Measurements from ENCODE around the gene CCDC106.

Gene CCDC106

DNA sequence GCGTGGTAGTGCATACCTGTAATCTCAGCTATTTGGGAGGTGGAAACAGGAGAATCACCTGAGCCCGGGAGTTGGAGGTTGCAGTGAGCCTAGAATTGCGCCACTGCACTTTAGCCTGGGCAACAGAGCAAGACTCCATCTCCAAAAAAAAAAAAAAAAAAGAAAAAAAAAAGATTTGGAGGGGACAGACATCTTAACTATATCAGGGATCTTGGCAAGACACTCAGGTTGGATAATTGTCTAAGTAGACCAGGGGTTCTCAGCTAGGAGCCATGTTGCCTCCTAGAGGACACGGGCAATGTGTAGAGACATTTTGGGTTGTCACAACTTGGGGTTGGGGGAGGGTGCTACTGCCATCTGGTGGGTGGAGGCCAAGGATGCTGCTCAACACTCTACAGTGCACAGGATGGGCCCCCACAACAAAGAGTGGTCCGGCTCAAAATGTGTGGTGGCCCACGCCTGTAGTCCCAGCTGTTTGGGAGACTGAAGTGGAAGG, 9.1 kb upstream of the CCDC106 start:
- peak; percentile 65 for DNase-seq

DNA sequence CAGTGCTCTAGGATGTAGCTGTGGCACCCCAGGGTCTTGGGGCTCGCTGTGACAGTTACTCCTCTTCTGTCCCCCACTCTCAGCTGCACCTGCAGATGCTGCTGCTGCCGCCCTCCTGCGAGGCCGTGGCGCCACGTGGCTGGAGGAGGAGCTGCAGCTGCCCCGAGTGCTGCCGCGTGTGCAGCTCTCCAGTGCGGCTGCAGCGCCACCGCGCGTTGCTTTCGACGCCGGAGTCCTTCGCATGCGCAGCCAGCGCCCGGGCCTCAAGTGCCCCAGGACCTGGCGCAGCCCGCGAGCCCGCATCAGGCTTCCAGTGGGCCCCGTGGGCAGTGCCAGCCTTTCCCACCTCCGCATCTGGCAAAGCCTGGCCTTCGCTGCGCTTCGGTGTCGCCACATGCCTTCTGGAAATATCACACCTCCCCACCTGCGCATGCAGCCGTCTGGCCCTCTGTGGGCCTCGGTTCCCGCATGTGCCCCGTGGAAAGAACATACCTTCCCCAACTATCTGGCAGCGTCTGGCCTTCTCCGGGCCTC, 7.9 kb upstream of the CCDC106 start:
- DNase-seq, result peak; percentile 76

DNA sequence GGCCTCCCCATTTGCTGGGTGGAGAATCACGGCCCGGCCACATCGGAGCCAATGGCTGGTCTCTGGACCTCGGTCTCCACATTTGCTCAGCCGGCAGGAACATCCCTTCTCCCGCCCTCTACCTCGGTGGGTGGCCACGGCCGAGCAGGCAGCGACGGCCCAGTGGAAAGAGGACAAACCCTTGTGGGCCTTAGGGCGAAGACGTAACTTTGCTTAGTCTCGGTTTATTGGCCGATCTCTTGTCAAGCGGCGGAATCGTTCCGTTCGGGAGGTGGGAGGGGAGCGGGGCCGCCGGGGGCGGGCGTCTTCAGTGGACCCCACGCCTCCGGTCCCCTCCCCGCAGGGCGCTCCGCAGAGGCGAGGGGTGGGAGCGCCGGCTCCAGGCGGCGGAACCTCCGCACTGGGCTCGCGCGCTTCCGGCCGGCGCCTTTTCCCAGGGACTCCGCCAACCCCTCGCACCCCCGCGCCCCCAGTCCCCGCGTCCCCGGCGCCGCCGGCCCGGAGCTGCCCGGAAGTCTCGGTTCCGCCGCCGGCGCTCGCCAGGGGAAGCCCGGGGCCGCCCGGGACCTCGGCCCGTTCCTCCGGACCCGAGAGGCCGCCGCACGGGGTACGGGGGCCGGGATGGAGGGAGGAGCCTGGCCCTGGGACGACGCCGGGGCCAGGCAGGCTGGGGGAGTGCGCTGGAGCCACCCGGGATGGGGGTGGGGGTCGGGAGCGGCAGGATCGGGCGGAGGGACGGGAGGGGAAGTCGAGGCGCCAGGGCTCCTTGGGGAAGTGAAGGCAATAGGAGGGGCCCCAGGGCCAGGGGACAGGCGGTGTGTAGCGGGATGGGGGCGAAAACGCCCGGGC, 7.2 kb upstream of the CCDC106 start, which contains the start of gene ZNF580:
ZNF580 (plus strand) TSS at position 426 of the 849 bp plus-strand sequence. CDS start 1,507 bp downstream, outside the sequence.
- DNase-seq, result peak; percentile 70

DNA sequence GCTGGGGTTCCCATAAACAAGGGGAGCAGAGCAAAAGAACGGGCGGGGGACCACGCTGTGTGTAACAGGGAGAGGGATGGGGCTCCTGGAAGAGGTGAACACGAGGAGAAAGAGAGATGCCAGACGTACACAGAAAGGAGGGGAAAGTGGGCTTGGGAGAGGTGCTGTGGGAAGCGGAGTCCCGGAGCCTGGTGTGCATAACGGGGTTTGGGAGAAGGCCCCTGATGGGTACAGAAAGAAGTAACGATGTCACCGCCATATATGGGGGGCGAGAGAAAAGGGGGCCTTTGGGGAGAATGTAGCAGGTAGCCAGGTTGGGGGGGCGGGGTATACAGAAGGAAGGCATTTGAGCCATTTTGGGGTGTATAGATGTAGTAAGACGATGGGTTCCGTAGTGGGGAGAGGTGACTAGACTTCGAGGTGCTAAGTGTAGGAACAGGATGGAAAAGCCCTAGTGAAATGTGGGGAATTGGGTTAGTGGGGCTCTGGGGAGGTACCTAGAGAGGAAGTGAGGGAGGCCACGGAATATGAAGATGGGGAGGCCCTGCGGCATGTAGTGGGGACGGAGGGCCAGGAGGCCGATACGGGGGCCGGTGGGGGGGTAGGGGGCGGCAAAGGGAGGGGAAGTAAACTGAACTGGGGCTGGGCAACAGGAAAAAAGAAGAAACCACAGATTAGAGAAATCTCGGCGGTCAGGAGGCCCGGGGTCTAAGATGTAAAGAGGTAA, 6.4 kb upstream of the CCDC106 start:
- DNase-seq, result no peak

DNA sequence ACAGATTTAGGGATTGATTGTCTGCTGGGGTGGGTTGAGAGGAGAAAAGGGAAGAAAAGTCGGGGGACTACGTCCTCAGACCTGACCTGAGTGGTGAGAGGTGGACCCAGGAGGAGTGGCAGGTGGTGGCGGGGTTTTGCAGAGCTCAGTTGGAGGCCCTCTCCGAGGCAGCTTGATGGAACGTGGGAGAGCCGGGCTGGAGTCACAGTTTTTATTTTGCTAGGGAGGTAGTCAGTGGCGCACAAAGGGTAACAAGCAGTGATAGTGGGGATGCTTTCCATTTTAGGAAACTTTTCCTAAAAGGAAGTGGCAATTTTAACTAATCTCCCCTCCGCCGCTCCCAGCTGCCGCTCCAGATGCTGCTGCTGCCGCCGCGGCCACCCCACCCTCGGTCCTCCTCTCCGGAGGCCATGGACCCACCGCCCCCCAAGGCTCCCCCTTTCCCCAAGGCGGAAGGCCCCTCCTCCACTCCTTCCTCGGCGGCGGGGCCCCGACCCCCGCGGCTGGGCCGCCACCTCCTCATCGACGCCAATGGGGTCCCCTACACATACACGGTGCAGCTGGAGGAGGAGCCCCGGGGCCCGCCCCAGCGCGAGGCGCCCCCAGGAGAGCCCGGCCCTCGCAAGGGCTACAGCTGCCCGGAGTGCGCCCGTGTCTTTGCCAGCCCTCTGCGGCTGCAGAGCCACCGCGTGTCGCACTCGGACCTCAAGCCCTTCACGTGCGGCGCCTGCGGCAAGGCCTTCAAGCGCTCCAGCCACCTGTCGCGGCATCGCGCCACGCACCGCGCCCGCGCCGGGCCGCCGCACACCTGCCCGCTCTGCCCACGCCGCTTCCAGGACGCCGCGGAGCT, 5.6 kb upstream of the CCDC106 start:
- DNase-seq, result peak; percentile 46

DNA sequence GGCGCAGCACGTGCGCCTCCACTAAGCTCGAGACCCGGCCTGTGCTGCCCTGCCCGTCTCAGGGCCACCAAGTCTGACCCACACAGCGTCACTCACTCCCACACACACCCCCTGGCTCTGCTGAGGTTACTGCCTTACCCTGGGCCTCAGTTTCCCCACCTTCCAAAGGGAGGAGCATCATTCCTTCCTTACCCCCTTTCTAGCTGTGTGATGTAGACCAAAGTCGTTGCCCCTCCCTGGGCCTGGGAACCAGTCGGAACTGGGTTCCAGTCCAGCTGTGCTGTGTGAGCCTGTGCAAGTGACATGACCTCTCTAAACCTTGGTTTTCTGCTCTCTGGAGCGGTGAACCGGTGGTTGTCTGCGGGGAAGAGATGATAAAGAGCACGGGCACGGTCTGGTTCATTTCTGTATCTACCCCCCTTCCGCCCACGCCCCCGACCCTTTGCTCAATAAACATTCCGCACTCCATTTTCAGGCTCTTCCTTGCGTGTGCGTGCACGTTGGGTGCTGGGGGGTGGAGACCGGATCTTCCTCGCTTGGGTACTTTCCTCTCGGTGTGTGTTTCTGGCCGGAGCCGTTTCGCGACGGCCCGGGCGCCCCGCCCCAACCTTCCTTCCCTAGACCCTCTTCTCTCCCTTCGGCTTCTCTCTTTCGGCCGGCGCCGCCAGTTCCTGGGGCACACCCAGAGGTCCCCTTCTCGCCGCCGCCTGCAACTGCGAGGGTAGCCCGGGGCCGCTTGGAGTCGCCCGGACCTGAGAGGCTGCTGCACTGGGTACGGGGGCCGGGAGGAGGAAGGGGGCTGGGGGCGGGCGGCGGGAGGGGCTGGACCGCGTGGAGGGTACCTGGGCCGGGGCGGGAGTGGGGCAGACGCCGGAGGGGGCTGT, 4.8 kb upstream of the CCDC106 start, which contains the start of gene ZNF581:
ZNF581 (plus strand) TSS at position 647 of the 884 bp plus-strand sequence. CDS start 923 bp downstream, outside the sequence.
- peak; percentile 86 for DNase-seq

DNA sequence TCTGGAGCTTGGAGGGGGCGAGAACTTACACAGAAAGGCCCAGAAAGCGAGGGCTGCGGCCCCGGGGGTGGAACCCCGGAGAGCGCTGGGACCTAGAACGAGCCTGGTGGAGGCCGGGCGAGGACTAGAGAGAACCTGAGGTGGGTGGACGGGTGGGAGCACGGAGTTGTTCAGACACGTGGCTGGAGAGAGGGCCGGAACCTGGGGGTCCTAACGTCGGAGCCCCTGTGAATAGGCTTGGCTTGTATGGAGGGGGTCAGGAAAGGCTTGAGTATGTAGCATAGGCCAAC, 4.2 kb upstream of the CCDC106 start:
- DNase-seq, result no peak

DNA sequence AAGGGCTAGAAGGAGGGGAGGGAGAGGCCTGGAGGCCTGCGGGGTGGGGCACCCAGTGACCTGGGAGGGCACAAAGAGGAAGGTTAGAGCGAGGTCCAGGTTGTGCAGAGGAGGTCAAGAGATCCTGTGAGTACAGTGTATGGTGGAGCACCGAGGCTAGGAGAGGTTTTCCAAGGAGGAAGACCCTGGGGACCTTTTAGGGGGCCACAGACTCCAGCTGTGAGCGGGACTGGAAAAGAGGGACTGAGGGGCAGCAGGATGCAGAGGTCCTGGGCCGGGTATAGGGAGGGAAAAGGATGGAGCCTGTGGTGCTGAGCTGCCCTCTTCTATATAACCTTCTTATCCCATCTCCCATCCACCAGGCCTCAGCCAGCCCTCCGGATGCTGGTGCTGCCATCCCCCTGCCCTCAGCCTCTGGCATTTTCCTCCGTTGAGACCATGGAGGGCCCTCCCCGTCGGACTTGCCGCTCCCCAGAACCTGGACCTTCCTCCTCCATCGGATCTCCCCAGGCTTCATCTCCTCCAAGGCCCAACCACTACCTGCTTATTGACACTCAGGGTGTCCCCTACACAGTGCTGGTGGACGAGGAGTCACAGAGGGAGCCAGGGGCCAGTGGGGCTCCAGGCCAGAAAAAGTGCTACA, 3.7 kb upstream of the CCDC106 start:
- DNase-seq, result no peak

DNA sequence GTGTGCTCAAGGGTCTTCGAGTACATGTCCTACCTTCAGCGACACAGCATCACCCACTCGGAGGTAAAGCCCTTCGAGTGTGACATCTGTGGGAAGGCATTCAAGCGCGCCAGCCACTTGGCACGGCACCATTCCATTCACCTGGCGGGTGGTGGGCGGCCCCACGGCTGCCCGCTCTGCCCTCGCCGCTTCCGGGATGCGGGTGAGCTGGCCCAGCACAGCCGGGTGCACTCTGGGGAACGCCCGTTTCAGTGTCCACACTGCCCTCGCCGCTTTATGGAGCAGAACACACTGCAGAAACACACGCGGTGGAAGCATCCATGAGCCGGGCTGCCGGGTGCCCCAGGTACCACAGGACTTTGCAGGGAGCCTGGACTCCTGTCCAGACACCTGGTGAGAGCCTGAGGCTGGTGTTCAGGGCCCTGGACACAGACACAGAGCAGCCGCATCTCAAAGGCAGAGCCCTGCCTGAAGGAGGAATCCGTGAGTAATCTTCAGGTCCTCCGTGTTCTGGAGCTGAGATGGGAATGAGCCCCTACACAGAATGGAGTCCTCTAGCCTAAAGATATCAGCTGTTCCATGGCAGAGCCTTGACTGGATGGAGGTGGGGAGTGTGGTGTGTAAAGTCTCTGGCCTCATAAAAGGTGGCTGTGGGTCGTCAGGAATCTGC, 3.0 kb upstream of the CCDC106 start:
- no peak for DNase-seq

DNA sequence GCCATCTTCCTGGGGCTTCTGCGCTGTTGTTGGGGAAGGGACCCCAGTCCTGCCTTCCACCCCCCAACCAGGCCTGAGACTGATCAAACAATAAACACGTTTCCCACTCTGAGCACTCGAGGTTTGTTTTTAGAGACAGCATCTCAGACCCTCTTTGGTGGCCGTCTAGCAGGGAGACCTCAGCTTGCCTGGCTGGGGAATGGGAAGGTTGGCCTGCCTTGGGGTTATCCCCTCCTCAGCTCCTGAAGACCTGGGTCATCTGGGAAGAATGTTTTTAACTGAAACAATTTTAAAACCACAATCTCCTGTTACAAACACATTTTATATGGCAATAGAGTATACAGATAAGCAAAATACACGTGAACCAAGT, 2.5 kb upstream of the CCDC106 start:
- no peak for DNase-seq

DNA sequence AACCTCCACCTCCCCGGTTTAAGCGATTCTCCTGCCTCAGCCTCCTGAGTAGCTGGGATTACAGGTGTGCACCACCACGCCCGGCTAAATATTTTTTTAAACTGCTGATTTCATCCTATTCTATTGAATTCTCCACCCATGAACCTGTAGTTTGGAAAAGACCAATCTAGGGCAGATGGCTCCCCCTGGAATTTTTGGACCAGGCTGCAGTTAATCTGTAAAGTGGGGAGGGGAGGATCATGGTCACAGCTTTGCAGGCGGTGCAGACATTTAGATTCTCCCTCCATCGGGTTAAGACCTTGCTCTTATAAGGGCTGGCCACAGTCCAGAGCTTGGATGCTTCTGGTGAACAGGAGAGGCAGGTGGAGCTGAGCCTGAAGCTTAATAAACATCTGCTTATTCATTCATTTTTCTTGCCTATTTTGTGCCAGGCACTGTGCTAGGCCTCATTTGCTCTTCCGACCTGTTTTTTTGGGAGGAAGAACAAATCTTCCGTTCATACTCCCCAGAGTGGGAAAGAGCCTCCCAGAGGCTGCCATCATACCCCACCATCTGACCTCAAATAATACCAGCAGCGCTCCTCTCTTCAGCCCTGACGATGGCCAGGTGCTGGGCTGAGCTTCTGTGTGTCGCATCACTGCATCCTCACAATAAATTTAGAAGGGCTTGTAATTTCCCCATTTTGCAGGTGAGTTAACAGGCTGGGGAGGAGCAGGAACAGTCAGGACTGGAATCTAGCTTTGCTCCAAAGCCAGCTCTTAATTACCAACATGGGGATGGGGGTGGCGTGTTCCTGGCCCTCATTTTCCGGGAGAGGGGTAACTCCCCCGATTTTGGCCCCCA, 902 bp upstream of the CCDC106 start:
- no peak for DNase-seq

DNA sequence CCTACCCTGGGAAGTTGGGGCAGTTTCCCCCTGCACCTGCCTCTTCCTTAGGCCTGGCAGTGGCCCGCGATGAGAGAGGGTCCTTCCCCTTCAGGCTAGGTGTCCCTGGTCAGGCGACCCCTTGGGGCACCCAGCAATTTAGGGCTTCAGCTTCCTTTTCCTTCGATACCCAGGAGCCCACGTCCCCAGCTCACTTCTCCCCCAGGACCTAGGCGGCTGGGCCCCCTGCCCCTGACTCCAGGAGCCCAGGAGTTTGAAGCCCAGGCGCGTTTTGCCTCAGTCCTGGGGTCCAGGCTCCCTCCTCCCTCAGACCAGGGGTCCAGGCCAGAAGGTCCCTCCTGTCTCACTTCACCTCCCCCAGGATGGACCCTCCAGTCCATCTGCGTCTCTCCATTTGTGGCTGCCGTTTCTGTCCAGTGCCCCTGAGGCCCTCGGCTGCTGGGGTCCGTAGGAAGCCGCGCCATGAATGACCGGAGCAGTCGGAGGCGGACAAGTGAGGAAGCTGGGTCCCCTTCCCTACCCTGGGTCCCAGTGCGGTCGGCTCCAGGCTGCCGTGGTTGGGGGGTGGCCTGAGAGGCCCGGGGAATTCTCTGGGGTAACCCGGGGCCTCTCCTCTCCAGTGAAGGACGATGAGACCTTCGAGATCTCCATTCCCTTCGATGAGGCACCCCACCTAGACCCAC, 714 bp downstream of the CCDC106 start:
- DNase-seq, result no peak

DNA sequence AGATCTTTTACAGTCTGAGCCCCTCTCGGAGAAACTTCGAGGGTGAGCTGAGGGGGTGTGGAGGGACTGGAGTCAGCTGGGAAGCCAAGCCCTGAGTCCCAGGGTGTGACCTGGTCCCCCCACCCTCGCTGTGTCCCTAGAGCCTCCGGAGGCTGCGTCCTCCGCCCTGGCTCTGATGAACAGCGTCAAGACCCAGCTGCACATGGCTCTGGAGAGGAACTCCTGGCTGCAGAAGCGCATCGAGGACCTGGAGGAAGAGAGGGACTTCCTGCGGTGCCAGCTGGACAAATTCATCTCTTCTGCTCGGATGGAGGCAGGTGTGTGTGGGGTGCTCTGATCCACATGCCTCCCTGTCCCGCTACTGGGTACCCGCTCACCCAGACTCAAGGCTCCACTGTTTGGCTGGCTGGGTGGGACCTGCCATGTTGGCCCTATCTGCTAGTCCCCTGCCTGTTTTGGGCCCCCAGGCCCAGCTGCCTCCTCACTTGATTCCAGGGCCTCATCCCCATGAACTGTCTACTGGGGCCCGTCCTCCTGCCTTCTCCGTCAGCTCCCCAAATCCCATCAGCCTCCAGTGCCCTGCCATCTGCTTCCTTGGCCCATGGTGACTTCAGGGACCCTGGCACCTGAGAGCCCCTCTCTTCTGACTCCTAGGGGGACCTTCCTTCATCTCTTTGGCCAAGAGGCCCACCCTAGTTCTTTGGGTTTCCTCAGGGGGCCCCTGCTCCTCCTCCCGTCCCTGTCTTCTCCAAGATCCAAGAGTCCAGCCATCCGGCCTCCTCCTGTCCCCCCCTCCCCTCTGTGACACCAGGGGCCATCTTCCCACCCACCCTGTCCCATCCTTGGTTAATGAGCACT, 1.5 kb downstream of the CCDC106 start:
- DNase-seq, result no peak

DNA sequence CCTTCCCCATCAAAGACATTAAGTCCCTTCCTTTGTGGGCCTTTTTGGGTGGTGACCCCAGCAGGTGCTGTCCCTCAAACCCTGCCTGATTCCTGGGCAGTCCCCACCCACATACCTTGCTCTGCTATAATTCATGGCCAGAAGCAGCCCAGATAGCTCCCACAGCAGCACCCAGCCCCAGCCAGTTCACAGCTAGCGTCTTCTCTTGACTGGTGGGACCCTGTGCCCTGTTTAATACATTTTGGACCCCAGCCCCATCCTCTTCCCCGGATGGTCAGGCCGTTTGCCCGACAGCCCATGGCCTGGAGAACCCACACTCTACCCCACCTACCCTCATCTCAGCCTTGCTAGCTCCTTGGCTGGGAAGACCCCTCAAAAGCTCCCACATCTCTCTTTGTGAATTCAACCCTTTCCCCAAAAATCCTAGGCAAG, 2.1 kb downstream of the CCDC106 start:
- no peak for DNase-seq

DNA sequence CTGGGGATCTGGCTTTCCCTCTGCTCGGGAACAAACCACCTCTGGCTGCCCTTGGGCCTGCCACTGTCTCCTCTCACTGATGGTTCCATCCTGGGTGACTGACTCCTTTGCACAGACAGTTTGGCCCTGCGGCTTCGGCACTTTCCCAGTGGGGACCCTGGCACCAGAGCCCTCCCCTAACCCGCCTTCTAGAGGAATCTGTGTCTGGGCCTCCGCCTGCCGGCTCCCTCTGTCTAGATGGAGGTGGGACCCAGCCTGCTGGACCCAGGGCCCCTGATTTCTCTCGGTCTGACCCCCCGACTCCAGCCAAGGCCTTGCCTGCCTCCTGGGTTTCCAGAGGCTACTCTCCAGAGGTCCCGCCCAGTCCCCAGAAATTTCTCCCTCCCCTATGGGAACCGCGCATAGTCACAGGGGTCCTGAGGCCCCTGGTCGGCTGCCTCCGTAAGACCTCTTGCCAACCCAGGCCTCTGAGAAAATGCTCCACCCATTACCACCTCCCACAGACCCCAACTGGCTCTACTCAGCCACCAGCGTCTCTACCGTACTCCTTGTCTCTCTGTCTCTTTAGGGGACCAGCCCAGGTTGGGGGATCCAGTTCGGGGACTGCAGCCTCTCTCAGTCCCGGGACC, 2.7 kb downstream of the CCDC106 start:
- DNase-seq, result no peak

DNA sequence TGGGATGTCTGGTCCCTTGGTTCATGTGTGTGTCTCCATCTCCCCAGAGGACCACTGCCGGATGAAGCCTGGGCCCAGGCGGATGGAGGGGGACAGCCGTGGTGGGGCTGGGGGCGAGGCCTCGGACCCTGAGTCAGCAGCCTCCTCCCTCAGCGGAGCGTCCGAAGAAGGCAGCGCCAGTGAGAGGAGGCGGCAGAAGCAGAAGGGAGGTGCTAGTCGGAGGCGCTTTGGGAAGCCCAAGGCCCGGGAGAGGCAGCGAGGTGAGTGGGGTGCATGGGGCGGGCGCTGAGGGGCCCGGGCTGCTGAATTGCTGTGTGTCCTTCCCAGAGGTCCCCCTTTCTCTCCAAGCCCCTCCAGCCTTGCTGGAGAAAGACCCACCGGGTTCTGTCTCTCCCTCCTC, 3.2 kb downstream of the CCDC106 start:
- DNase-seq, result no peak

DNA sequence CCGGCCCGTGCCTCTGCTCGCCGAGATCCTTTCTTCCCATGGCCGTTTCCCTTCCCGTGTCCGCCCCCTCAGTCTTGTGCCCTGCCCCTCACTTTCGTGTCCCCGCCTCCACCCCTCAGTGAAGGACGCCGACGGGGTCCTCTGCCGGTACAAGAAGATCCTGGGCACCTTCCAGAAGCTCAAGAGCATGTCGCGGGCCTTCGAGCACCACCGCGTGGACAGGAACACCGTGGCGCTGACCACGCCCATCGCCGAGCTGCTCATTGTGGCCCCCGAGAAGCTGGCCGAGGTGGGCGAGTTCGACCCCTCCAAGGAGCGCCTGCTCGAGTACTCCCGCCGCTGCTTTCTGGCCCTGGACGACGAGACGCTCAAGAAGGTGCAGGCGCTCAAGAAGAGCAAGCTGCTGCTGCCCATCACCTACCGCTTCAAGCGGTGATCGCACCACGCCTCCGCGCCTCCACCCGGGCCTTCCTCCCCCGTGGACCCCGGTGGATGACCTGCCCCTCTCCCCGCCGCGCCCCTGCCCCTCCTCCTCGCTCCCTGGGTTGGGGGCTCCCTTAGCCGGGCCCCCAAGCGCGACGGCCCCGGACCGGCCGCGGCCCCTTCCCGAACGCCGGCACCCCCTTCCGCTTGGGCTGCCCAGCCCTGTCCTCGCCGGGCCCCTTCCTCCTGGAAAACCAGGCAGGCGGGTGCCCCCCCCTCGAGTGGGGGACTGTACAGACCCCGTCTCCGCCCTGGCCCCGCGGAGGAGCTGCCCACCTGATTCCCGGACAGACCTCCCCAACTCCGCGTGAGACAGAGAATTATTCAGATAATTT, 4.5 kb downstream of the CCDC106 start:
- DNase-seq, result no peak
